ENCODE measurements around the gene PLPPR2.

Gene PLPPR2

DNA sequence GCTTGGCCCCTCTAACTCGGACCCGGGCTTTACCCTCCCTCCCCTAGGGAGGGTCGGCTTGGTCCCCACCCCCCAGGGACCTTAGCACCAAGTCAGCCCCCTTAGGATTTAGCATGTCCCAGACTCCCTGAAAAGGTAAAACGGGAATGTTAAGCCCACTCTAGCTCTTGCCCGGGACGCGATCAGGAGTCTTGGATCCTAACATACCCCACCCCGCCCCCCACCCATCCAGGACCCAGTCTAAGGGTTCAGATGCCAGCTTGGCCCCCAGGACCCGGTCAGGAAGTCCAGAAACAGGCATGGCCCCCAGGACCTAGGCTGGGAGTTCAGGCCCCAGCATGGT is 28.4 kb downstream of the PLPPR2 start:
- H3K4me3 ChIP-seq (ENCODE audit: low read depth, low read length) = peak overlapping the region; percentile 70
- no peaks in the 10 kb centered on the region for H3K27me3 ChIP-seq (ENCODE audit: control insufficient read depth, insufficient read depth, low read length)
- no peak overlapping the region for H3K27ac ChIP-seq (ENCODE audit: low read depth, low read length)
- H3K9ac ChIP-seq (ENCODE audit: low read depth, low read length) = no peak overlapping the region
- no peaks in the 10 kb centered on the region for H3K9me3 ChIP-seq (ENCODE audit: control insufficient read depth, insufficient read depth, low read length)
- H3K4me1 ChIP-seq (ENCODE audit: control insufficient read depth, insufficient read depth, low read length) = no peaks in the 10 kb centered on the region; the same call in 1 of the 2 replicates
- no peaks in the 10 kb centered on the region for H3K36me3 ChIP-seq (ENCODE audit: control insufficient read depth, insufficient read depth, low read length)

GRCh38 chr19:11384778-11385129 is 29.5 kb downstream of the PLPPR2 start:
- Histone ChIP-seq H3K4me1 (ENCODE audit: control insufficient read depth, insufficient read depth, low read length) (no peaks in the 10 kb centered on the region; the same call in 1 of the 2 replicates), H3K9ac (ENCODE audit: low read depth, low read length) (no peak overlapping the region), H3K36me3 (ENCODE audit: control insufficient read depth, insufficient read depth, low read length) (no peaks in the 10 kb centered on the region), H3K9me3 (ENCODE audit: control insufficient read depth, insufficient read depth, low read length) (no peaks in the 10 kb centered on the region), H3K4me3 (ENCODE audit: low read depth, low read length) (no peak overlapping the region), H3K27me3 (ENCODE audit: control insufficient read depth, insufficient read depth, low read length) (no peaks in the 10 kb centered on the region), H3K27ac (ENCODE audit: low read depth, low read length) (no peak overlapping the region)

DNA sequence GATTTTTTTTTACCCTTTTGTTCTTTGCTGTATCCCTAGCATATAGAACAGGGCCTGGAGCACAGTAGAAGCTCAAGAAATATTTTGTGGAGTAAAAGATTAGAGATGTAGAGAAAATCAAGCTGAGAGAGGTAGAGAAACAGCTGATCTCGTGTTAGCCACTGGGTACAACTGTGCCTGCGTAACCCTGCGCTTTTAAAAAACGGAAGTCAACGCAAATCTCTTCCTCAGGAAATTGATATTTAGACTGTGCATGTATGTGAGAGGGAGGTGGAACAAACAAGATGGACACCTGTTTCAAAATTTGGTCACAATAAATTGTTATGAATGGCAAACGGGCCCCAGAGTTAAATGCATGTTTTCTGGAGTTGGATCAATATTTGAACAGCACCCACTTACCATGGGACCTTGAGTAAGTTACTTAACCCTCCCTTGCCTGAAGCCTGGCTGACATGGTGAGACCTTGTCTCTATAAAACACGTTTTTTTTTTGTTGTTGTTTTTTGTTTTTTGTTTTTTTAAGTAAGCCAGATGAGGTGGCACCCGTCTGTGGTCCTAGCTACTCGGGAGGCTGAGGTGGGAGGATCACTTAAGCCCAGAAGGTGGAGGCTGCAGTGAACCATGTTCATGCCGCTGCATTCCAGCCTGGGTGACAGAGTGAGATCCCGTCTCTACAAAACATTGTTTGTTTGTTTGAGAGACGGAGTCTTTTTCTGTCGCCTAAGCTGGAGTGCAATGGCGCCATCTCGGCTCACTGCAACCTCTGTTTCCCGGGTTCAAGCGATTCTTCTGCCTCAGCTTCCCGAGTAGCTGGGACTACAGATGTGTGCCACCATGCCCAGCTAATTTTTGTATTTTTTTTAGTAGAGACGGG is 32.2 kb downstream of the PLPPR2 start:
- H3K27me3 ChIP-seq (ENCODE audit: control insufficient read depth, insufficient read depth, low read length) = no peaks in the 10 kb centered on the region
- H3K4me3 ChIP-seq (ENCODE audit: low read depth, low read length) = no peak overlapping the region
- H3K4me1 ChIP-seq (ENCODE audit: control insufficient read depth, insufficient read depth, low read length) = no peaks in the 10 kb centered on the region
- H3K9ac ChIP-seq (ENCODE audit: low read depth, low read length) = no peak overlapping the region
- H3K27ac ChIP-seq (ENCODE audit: low read depth, low read length) = no peak overlapping the region
- no peaks in the 10 kb centered on the region for H3K36me3 ChIP-seq (ENCODE audit: control insufficient read depth, insufficient read depth, low read length)
- H3K9me3 ChIP-seq (ENCODE audit: control insufficient read depth, insufficient read depth, low read length) = no peaks in the 10 kb centered on the region

DNA sequence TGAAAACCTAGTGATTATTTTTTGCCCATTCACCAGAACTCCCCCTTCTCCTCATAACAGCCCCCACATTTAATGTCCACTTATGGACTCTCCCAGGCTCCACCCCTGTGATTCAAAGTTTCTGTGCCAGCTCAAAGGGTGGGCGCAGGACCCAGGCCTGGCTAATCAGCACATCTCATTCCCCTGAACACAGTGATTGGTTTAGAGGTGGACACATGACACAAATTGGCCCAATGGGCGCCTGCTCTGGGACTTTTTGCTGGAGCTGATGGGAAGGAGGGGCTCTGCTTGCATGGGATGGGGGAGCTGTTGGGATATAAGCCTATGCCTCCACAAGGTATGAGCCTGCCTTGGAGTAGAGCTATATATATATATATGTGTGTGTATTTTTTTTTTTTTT is 35.1 kb downstream of the PLPPR2 start:
- no peaks in the 10 kb centered on the region for H3K9me3 ChIP-seq (ENCODE audit: control insufficient read depth, insufficient read depth, low read length)
- H3K27me3 ChIP-seq (ENCODE audit: control insufficient read depth, insufficient read depth, low read length) = no peaks in the 10 kb centered on the region
- 0 out of 2 replicates have a peak, but pooled peaks cover 4% of the 10 kb centered on the region for H3K36me3 ChIP-seq (ENCODE audit: control insufficient read depth, insufficient read depth, low read length)
- no peak overlapping the region for H3K4me3 ChIP-seq (ENCODE audit: low read depth, low read length)
- no peak overlapping the region for H3K27ac ChIP-seq (ENCODE audit: low read depth, low read length)
- 0 out of 2 replicates have a peak, but pooled peaks cover 4% of the 10 kb centered on the region for H3K4me1 ChIP-seq (ENCODE audit: control insufficient read depth, insufficient read depth, low read length)
- no peak overlapping the region for H3K9ac ChIP-seq (ENCODE audit: low read depth, low read length)

DNA sequence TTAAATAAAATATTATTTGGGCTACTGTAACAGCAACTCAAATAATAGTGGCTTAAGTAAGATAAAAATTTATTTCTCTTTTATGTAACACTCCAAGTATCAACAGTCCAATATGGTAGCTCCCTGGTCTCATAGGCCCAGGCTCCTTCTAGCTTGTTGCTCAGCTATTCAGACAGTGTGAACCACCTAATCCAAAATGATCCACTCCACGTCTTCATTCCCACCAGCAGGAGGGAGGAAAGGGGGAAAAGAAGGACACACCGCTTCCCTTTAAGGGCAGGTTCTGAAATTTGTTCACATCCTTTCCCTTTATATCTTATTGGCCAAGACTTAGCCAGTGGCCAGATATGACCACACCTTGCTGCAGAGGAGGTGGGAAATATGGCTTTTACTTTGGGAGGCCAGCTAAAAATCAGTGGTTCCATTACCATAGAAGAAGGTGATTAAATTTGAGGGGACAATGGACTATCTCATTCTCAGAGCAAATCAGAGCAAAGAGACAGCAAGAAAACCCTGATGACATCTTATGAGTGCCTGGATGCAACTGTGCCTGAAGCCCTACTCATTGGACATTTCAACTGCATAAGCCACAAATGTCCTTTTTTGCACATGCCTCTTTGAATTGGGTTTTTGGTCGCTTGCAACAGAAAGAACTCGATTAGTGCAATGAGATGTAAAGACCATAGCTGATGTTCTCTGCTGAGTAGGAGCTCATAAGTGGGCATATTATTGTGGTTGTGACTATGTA is 35.9 kb downstream of the PLPPR2 start:
- Histone ChIP-seq H3K4me1 (ENCODE audit: control insufficient read depth, insufficient read depth, low read length) (0 out of 2 replicates have a peak, but pooled peaks cover 4% of the 10 kb centered on the region), H3K27ac (ENCODE audit: low read depth, low read length) (no peak overlapping the region), H3K36me3 (ENCODE audit: control insufficient read depth, insufficient read depth, low read length) (0 out of 2 replicates have a peak, but pooled peaks cover 4% of the 10 kb centered on the region), H3K9me3 (ENCODE audit: control insufficient read depth, insufficient read depth, low read length) (no peaks in the 10 kb centered on the region), H3K27me3 (ENCODE audit: control insufficient read depth, insufficient read depth, low read length) (no peaks in the 10 kb centered on the region), H3K4me3 (ENCODE audit: low read depth, low read length) (no peak overlapping the region), H3K9ac (ENCODE audit: low read depth, low read length) (no peak overlapping the region)

- H3K27ac ChIP-seq (ENCODE audit: low read depth, low read length) = no peak overlapping the region
- no peak overlapping the region for H3K4me3 ChIP-seq (ENCODE audit: low read depth, low read length)
- 0 out of 2 replicates have a peak, but pooled peaks cover 4% of the 10 kb centered on the region for H3K4me1 ChIP-seq (ENCODE audit: control insufficient read depth, insufficient read depth, low read length)
- peaks cover 31% of the 10 kb centered on the region for H3K36me3 ChIP-seq (ENCODE audit: control insufficient read depth, insufficient read depth, low read length)
- no peaks in the 10 kb centered on the region for H3K27me3 ChIP-seq (ENCODE audit: control insufficient read depth, insufficient read depth, low read length)
- H3K9me3 ChIP-seq (ENCODE audit: control insufficient read depth, insufficient read depth, low read length) = no peaks in the 10 kb centered on the region
- H3K9ac ChIP-seq (ENCODE audit: low read depth, low read length) = no peak overlapping the region
Measured at GRCh38 chr19:11397089-11397610, 41.9 kb downstream of the PLPPR2 start.

DNA sequence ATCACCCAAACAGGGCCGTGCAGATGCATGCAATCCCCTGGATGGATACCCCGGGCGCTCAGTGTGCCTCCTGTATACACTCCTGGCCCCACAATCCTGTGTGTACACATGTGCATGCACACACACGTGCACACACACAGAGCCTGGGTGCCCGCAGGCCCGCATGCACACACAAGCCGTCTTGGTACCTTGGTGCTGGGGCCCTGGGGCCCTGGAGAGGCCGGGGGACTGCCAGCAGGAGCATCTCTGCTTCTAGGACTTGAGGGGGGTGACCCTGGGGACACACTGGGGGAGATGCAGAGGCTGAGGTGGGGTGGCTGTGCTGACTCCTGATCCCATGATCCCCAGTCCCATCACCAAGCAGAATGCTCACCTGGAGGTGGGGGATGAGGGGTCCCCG is 44.4 kb downstream of the PLPPR2 start:
- no peaks in the 10 kb centered on the region for H3K9me3 ChIP-seq (ENCODE audit: control insufficient read depth, insufficient read depth, low read length)
- H3K9ac ChIP-seq (ENCODE audit: low read depth, low read length) = no peak overlapping the region
- no peak overlapping the region for H3K27ac ChIP-seq (ENCODE audit: low read depth, low read length)
- H3K36me3 ChIP-seq (ENCODE audit: control insufficient read depth, insufficient read depth, low read length) = peaks cover 47% of the 10 kb centered on the region
- H3K4me3 ChIP-seq (ENCODE audit: low read depth, low read length) = no peak overlapping the region
- no peaks in the 10 kb centered on the region for H3K27me3 ChIP-seq (ENCODE audit: control insufficient read depth, insufficient read depth, low read length)
- H3K4me1 ChIP-seq (ENCODE audit: control insufficient read depth, insufficient read depth, low read length) = 0 out of 2 replicates have a peak, but pooled peaks cover 4% of the 10 kb centered on the region

DNA sequence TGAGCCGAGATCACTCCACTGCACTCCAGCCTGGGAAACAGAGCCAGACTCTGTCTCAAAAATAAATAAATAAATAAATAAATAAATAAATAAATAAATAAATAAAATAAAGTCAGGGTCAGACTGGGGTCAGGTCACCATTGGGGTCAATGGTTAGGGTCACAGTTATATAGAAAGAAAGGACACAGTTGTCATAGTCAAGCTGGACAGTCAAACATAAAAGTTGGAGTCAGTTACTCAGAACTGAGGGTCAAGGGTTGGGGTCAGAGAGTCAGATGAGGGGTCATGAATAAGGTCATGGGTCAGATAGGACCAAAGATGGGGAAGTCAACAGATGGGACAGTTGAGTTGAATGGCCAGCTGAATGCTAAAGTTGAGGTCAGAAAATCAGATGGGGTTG is 45.6 kb downstream of the PLPPR2 start:
- H3K27ac ChIP-seq (ENCODE audit: low read depth, low read length) = no peak overlapping the region
- no peaks in the 10 kb centered on the region for H3K4me1 ChIP-seq (ENCODE audit: control insufficient read depth, insufficient read depth, low read length)
- no peak overlapping the region for H3K4me3 ChIP-seq (ENCODE audit: low read depth, low read length)
- H3K9me3 ChIP-seq (ENCODE audit: control insufficient read depth, insufficient read depth, low read length) = no peaks in the 10 kb centered on the region
- H3K9ac ChIP-seq (ENCODE audit: low read depth, low read length) = no peak overlapping the region
- H3K27me3 ChIP-seq (ENCODE audit: control insufficient read depth, insufficient read depth, low read length) = no peaks in the 10 kb centered on the region
- peaks cover 52% of the 10 kb centered on the region for H3K36me3 ChIP-seq (ENCODE audit: control insufficient read depth, insufficient read depth, low read length)

- no peaks in the 10 kb centered on the region for H3K4me1 ChIP-seq (ENCODE audit: control insufficient read depth, insufficient read depth, low read length)
- H3K9me3 ChIP-seq (ENCODE audit: control insufficient read depth, insufficient read depth, low read length) = no peaks in the 10 kb centered on the region
- no peak overlapping the region for H3K9ac ChIP-seq (ENCODE audit: low read depth, low read length)
- no peak overlapping the region for H3K27ac ChIP-seq (ENCODE audit: low read depth, low read length)
- H3K27me3 ChIP-seq (ENCODE audit: control insufficient read depth, insufficient read depth, low read length) = no peaks in the 10 kb centered on the region
- H3K36me3 ChIP-seq (ENCODE audit: control insufficient read depth, insufficient read depth, low read length) = peaks cover 48% of the 10 kb centered on the region
- H3K4me3 ChIP-seq (ENCODE audit: low read depth, low read length) = no peak overlapping the region
Measured at GRCh38 chr19:11401808-11402543, 46.7 kb downstream of the PLPPR2 start.

DNA sequence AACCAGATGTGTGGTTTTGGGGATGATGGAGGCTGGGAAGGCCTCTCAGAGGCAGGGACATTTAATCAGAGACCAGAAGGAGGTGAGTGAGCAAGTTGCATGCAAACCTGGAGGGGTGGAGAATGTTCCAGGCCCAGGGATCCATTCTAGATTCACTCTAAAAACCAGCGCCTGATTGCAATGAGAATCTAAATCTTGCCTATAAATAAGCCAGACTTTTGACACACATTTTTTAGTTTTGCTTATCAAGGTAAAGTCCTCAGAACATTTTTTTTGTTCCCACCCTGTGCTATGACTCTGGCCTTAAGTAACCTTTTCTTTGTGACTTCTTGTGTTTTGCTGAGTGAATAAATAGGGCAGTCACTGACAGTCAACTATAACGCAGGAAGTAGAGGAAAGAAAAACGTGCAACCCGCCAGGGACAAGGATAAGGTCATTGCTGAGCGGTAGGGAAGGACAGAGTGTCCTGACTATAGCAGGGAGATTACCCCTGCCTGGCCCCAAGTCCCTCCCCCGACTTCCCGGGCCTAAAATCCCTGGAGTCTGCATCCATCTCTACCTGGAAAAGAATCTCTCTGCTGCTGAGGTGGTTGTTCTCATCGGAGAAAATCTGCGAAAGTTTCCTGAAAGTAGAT is 49.5 kb downstream of the PLPPR2 start:
- H3K36me3 ChIP-seq (ENCODE audit: control insufficient read depth, insufficient read depth, low read length) = peaks cover 41% of the 10 kb centered on the region
- H3K9me3 ChIP-seq (ENCODE audit: control insufficient read depth, insufficient read depth, low read length) = no peaks in the 10 kb centered on the region
- no peak overlapping the region for H3K27ac ChIP-seq (ENCODE audit: low read depth, low read length)
- H3K4me1 ChIP-seq (ENCODE audit: control insufficient read depth, insufficient read depth, low read length) = no peaks in the 10 kb centered on the region
- no peak overlapping the region for H3K9ac ChIP-seq (ENCODE audit: low read depth, low read length)
- no peak overlapping the region for H3K4me3 ChIP-seq (ENCODE audit: low read depth, low read length)
- no peaks in the 10 kb centered on the region for H3K27me3 ChIP-seq (ENCODE audit: control insufficient read depth, insufficient read depth, low read length)

All from HUES48 (cell line).